Duodenal mucosa (tissue), 2 donors: Measurements from ENCODE around the gene KCNK2.

Experiments used
- H3K27ac ChIP-seq: one replicate; pipeline ENCODE4 v1.7.0; 2013; ENCODE audit warnings: low read depth, low read length
- H3K27me3 ChIP-seq, 2 donors: one replicate each; pipeline ENCODE4 v1.7.0; 2013; ENCODE audit warnings: low read length in 2 of 2, control low read depth in 1 of 2; ENCODE audit not compliant: insufficient read depth in 2 of 2, control insufficient read depth in 1 of 2
- H3K36me3 ChIP-seq, 2 donors: one replicate each; pipeline ENCODE4 v1.7.0; 2013; ENCODE audit warnings: low read length in 2 of 2, control low read depth in 1 of 2; ENCODE audit not compliant: insufficient read depth in 2 of 2, control insufficient read depth in 1 of 2
- H3K4me1 ChIP-seq, 2 donors: one replicate each; pipeline ENCODE4 v1.7.0; 2013; ENCODE audit warnings: low read length in 2 of 2, control low read depth in 1 of 2; ENCODE audit not compliant: insufficient read depth in 2 of 2, control insufficient read depth in 1 of 2
- H3K4me3 ChIP-seq, 2 donors: one replicate each; pipeline ENCODE4 v1.7.0; 2013; ENCODE audit warnings: low read length in 2 of 2, low read depth in 1 of 2
- H3K9ac ChIP-seq, 2 donors: one replicate each; pipeline ENCODE4 v1.7.0; 2013; ENCODE audit warnings: low read length in 2 of 2, low read depth in 1 of 2
- H3K9me3 ChIP-seq, 2 donors: one replicate each; pipeline ENCODE4 v1.7.0; 2013; ENCODE audit warnings: low read length in 2 of 2, control low read depth in 1 of 2; ENCODE audit not compliant: control insufficient read depth in 1 of 2

Gene KCNK2

GRCh38 chr1:215094381-215094780 is 11.8 kb downstream of the KCNK2 start:
- H3K27me3 ChIP-seq: no peaks in the 10 kb centered on the region
- no peak overlapping the region for H3K4me3 ChIP-seq
- H3K27ac ChIP-seq: no peak overlapping the region
- no peak overlapping the region for H3K9ac ChIP-seq
- no peaks in the 10 kb centered on the region for H3K36me3 ChIP-seq
- H3K4me1 ChIP-seq: no peaks in the 10 kb centered on the region
- no peaks in the 10 kb centered on the region for H3K9me3 ChIP-seq

GRCh38 chr1:215095524-215095923 is 13.0 kb downstream of the KCNK2 start:
- H3K9ac ChIP-seq: no peak overlapping the region
- H3K9me3 ChIP-seq: no peaks in the 10 kb centered on the region
- no peak overlapping the region for H3K27ac ChIP-seq
- H3K27me3 ChIP-seq: no peaks in the 10 kb centered on the region
- H3K4me1 ChIP-seq: no peaks in the 10 kb centered on the region
- H3K4me3 ChIP-seq: no peak overlapping the region
- H3K36me3 ChIP-seq: no peaks in the 10 kb centered on the region

GRCh38 chr1:215101511-215101910 is 19.0 kb downstream of the KCNK2 start:
- H3K27me3 ChIP-seq: no peaks in the 10 kb centered on the region
- no peak overlapping the region for H3K9ac ChIP-seq
- H3K27ac ChIP-seq: no peak overlapping the region
- H3K4me1 ChIP-seq: no peaks in the 10 kb centered on the region
- no peaks in the 10 kb centered on the region for H3K9me3 ChIP-seq
- H3K36me3 ChIP-seq: no peaks in the 10 kb centered on the region
- H3K4me3 ChIP-seq: no peak overlapping the region

- H3K27ac ChIP-seq: no peak overlapping the region
- H3K27me3 ChIP-seq: no peaks in the 10 kb centered on the region
- H3K4me3 ChIP-seq: no peak overlapping the region
- H3K9ac ChIP-seq: no peak overlapping the region
- H3K36me3 ChIP-seq: no peaks in the 10 kb centered on the region
- no peaks in the 10 kb centered on the region for H3K9me3 ChIP-seq
- H3K4me1 ChIP-seq: no peaks in the 10 kb centered on the region
These were observed 21.7 kb downstream of the KCNK2 start for GRCh38 chr1:215104283-215104682.

GRCh38 chr1:215106067-215106466 is 23.5 kb downstream of the KCNK2 start:
- H3K27ac ChIP-seq: no peak overlapping the region
- H3K4me3 ChIP-seq: no peak overlapping the region
- no peaks in the 10 kb centered on the region for H3K27me3 ChIP-seq
- no peaks in the 10 kb centered on the region for H3K4me1 ChIP-seq
- H3K36me3 ChIP-seq: no peaks in the 10 kb centered on the region
- no peaks in the 10 kb centered on the region for H3K9me3 ChIP-seq
- H3K9ac ChIP-seq: no peak overlapping the region

GRCh38 chr1:215109171-215109570 is 26.6 kb downstream of the KCNK2 start:
- H3K9ac ChIP-seq: no peak overlapping the region
- no peak overlapping the region for H3K27ac ChIP-seq
- H3K9me3 ChIP-seq: no peaks in the 10 kb centered on the region
- no peaks in the 10 kb centered on the region for H3K4me1 ChIP-seq
- H3K36me3 ChIP-seq: no peaks in the 10 kb centered on the region
- H3K27me3 ChIP-seq: no peaks in the 10 kb centered on the region
- no peak overlapping the region for H3K4me3 ChIP-seq

- Histone ChIP-seq H3K36me3 (no peaks in the 10 kb centered on the region), H3K27ac (no peak overlapping the region), H3K27me3 (no peaks in the 10 kb centered on the region), H3K4me3 (no peak overlapping the region), H3K9ac (no peak overlapping the region), H3K9me3 (no peaks in the 10 kb centered on the region), H3K4me1 (no peaks in the 10 kb centered on the region)
These were observed 29.4 kb downstream of the KCNK2 start for GRCh38 chr1:215111916-215112315.

- H3K27me3 ChIP-seq: no peaks in the 10 kb centered on the region
- H3K27ac ChIP-seq: no peak overlapping the region
- H3K36me3 ChIP-seq: no peaks in the 10 kb centered on the region
- no peak overlapping the region for H3K4me3 ChIP-seq
- H3K4me1 ChIP-seq: no peaks in the 10 kb centered on the region
- H3K9ac ChIP-seq: no peak overlapping the region
- no peaks in the 10 kb centered on the region for H3K9me3 ChIP-seq
These were observed 31.2 kb downstream of the KCNK2 start for GRCh38 chr1:215113776-215114153.

GRCh38 chr1:215114154-215114933 is 31.8 kb downstream of the KCNK2 start:
- Histone ChIP-seq H3K9me3 (no peaks in the 10 kb centered on the region), H3K9ac (no peak overlapping the region), H3K4me3 (no peak overlapping the region), H3K4me1 (no peaks in the 10 kb centered on the region), H3K27ac (no peak overlapping the region), H3K36me3 (no peaks in the 10 kb centered on the region), H3K27me3 (no peaks in the 10 kb centered on the region)

DNA sequence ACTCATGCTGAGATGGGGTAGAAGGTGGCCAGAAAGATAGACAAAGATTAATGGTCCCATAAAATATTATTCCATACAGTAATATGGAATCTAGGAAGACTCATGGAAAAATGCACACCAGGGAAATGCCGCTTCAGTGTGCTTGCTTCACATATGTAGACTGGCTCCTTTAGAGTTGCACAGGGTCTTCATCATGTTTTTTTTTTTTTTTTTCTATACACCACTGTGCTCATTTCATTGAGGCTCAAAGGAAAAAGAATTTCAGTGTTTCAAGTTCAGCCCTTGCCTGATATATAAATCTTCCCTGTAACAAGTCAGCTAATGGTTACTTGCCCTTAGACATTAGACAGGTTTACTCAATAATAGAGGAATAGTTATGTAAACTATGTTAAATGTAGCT is 33.2 kb downstream of the KCNK2 start:
- Histone ChIP-seq H3K9ac (no peak overlapping the region), H3K4me1 (no peaks in the 10 kb centered on the region), H3K4me3 (no peak overlapping the region), H3K9me3 (no peaks in the 10 kb centered on the region), H3K36me3 (no peaks in the 10 kb centered on the region), H3K27me3 (no peaks in the 10 kb centered on the region), H3K27ac (no peak overlapping the region)
